T-helper 22 cell (primary cell): ENCODE results near the gene ERH.
A peak's percentile ranks its signal among the peaks of the same experiment; 100 is the strongest.
"Not testable (repeated sequence)": the region's sequence is repeated elsewhere in the genome, so short reads cannot be mapped to it uniquely, and the experiment has no call there.

Source experiments
- DNase-seq: peaks from one replicate; pipeline ENCODE4 v3.0.0-alpha.2; 2020; ENCODE audit warnings: low read depth

ERH gene

GRCh38 chr14:69398053-69398817 is at the start of gene ERH, which contains the start of gene SLC39A9:
TSS of gene ERH (minus strand) at chr14:69398299. CDS start at chr14:69398233, 66 bp downstream.
TSS of gene SLC39A9 (plus strand) at chr14:69398692. CDS start at chr14:69399370, 678 bp downstream.
- peak; percentile 92 for DNase-seq

GRCh38 chr14:69443296-69443805 is 45.3 kb upstream of the ERH start:
- no peak for DNase-seq

GRCh38 chr14:69441948-69442347 is 43.8 kb upstream of the ERH start:
- DNase-seq, result no peak

GRCh38 chr14:69439521-69440270 is 41.6 kb upstream of the ERH start:
- no peak for DNase-seq

GRCh38 chr14:69432364-69432763 is 34.3 kb upstream of the ERH start:
- no peak for DNase-seq

GRCh38 chr14:69430306-69430939 is 32.3 kb upstream of the ERH start:
- DNase-seq, result no peak

- DNase-seq, result no peak
Measured at GRCh38 chr14:69429643-69430042, 31.5 kb upstream of the ERH start.

GRCh38 chr14:69428289-69428998 is 30.3 kb upstream of the ERH start:
- DNase-seq, result no peak

- DNase-seq, result no peak
Measured at GRCh38 chr14:69427596-69427995, 29.5 kb upstream of the ERH start.

GRCh38 chr14:69424149-69424923 is 26.2 kb upstream of the ERH start:
- DNase-seq, result no peak

GRCh38 chr14:69423279-69423678 is 25.2 kb upstream of the ERH start:
- DNase-seq, result no peak

GRCh38 chr14:69416087-69416486 is 18.0 kb upstream of the ERH start:
- DNase-seq, result not testable (repeated sequence)

GRCh38 chr14:69413483-69413882 is 15.4 kb upstream of the ERH start:
- DNase-seq, result no peak

- DNase-seq, result no peak
Measured at GRCh38 chr14:69408331-69408960, 10.3 kb upstream of the ERH start.

GRCh38 chr14:69405762-69406161 is 7.7 kb upstream of the ERH start:
- no peak for DNase-seq

GRCh38 chr14:69404883-69405282 is 6.8 kb upstream of the ERH start:
- no peak for DNase-seq

- no peak for DNase-seq
Measured at GRCh38 chr14:69404478-69404877, 6.4 kb upstream of the ERH start.

GRCh38 chr14:69401841-69402240 is 3.7 kb upstream of the ERH start:
- no peak for DNase-seq

- no peak for DNase-seq
Measured at GRCh38 chr14:69400154-69400553, 2.1 kb upstream of the ERH start.

- DNase-seq, result no peak
Measured at GRCh38 chr14:69399750-69400149, 1.7 kb upstream of the ERH start.

GRCh38 chr14:69398818-69399210 is 715 bp upstream of the ERH start:
- DNase-seq, result no peak
